HEK293 (cell line): Measurements from ENCODE around the gene NNT.

Source experiments
- BCL11A ChIP-seq: fragments of 450-650 bp; formaldehyde crosslinking; IDR thresholded peaks from 2 replicates; pipeline ENCODE4 v1.5.1; 2016; ENCODE audit warnings: low read depth, missing biosample characterization, missing genetic modification characterization
- CTCF ChIP-seq: fragments of 450-650 bp; formaldehyde crosslinking; IDR thresholded peaks from 2 replicates; pipeline ENCODE4 v1.5.1; 2016; ENCODE audit warnings: missing biosample characterization, missing genetic modification characterization
- GLI4 ChIP-seq: fragments of 450-650 bp; formaldehyde crosslinking; IDR thresholded peaks from 2 replicates; pipeline ENCODE4 v1.5.1; 2016; ENCODE audit warnings: missing biosample characterization, missing genetic modification characterization
- KLF16 ChIP-seq: fragments of 450-650 bp; formaldehyde crosslinking; IDR thresholded peaks from 2 replicates; pipeline ENCODE4 v1.5.1; 2017; ENCODE audit warnings: missing biosample characterization, missing genetic modification characterization
- TSHZ1 ChIP-seq: fragments of 450-650 bp; formaldehyde crosslinking; IDR thresholded peaks from 2 replicates; pipeline ENCODE4 v1.5.1; 2016; ENCODE audit warnings: missing biosample characterization, missing genetic modification characterization, borderline replicate concordance
- YY1 ChIP-seq: fragments of 450-650 bp; formaldehyde crosslinking; IDR thresholded peaks from 2 replicates; pipeline ENCODE4 v1.5.1; 2018; ENCODE audit warnings: missing biosample characterization, missing genetic modification characterization
- ZNF16 ChIP-seq: fragments of 450-650 bp; formaldehyde crosslinking; IDR thresholded peaks from 2 replicates; pipeline ENCODE4 v1.5.1; 2016; ENCODE audit warnings: low read depth, missing biosample characterization, missing genetic modification characterization
- ZNF174 ChIP-seq: fragments of 450-650 bp; formaldehyde crosslinking; IDR thresholded peaks from 2 replicates; pipeline ENCODE4 v1.5.0; 2017; ENCODE audit warnings: missing biosample characterization, mild to moderate bottlenecking, missing genetic modification characterization
- ZNF530 ChIP-seq: fragments of 450-650 bp; formaldehyde crosslinking; IDR thresholded peaks from 2 replicates; pipeline ENCODE4 v1.5.1; 2016; ENCODE audit warnings: low read depth, missing biosample characterization, missing genetic modification characterization
- ZNF549 ChIP-seq: fragments of 450-650 bp; IDR thresholded peaks from 2 replicates; pipeline ENCODE4 v1.5.1; 2018; ENCODE audit warnings: missing biosample characterization, missing genetic modification characterization, mild to moderate bottlenecking, inconsistent platforms, moderate library complexity
- ZNF561 ChIP-seq: fragments of 450-650 bp; IDR thresholded peaks from 2 replicates; pipeline ENCODE4 v1.5.1; 2018; ENCODE audit warnings: missing biosample characterization, missing genetic modification characterization, borderline replicate concordance
- ZNF664 ChIP-seq: fragments of 450-650 bp; formaldehyde crosslinking; IDR thresholded peaks from 2 replicates; pipeline ENCODE4 v1.5.1; 2016; ENCODE audit warnings: missing biosample characterization, missing genetic modification characterization
- ZNF768 ChIP-seq: fragments of 450-650 bp; formaldehyde crosslinking; IDR thresholded peaks from 2 replicates; pipeline ENCODE4 v1.5.1; 2018; ENCODE audit warnings: missing biosample characterization, mild to moderate bottlenecking, missing genetic modification characterization
- ZSCAN4 ChIP-seq: fragments of 450-650 bp; formaldehyde crosslinking; IDR thresholded peaks from 2 replicates; pipeline ENCODE4 v1.5.1; 2017; ENCODE audit warnings: missing biosample characterization, missing genetic modification characterization

GRCh38 chr5:43702293-43702692, 99.3 kb downstream of the NNT start:
- TF ChIP-seq ZNF530 (tag by site-specific recombination) = no peak
- no peak for TF ChIP-seq CTCF
- TF ChIP-seq ZNF561 (tag by site-specific recombination) = no peak
- no peak for TF ChIP-seq ZNF549 (tag by site-specific recombination)
- TF ChIP-seq KLF16 (tag by site-specific recombination) = no peak
- no peak for TF ChIP-seq YY1 (tag by site-specific recombination)
- no peak for TF ChIP-seq TSHZ1
- TF ChIP-seq ZNF768 (tag by site-specific recombination) = peak; percentile 54; the same call in 1 of the 2 replicates
- TF ChIP-seq ZNF16 = no peak
- no peak for TF ChIP-seq ZSCAN4 (tag by site-specific recombination)
- no peak for TF ChIP-seq ZNF174
- TF ChIP-seq BCL11A (tag by site-specific recombination) = no peak
- no peak for TF ChIP-seq ZNF664 (tag by site-specific recombination)
- TF ChIP-seq GLI4 (tag by site-specific recombination) = no peak
